Measurements from ENCODE around the gene DBNDD2. TPM values are rescaled to one million over a fixed set of nuclear protein-coding genes. Genes with fewer than 3 reads are reported as not detected.

DBNDD2 gene
- total RNA-seq, 1 donor from 2014 or later, result 18.2 TPM

DNA sequence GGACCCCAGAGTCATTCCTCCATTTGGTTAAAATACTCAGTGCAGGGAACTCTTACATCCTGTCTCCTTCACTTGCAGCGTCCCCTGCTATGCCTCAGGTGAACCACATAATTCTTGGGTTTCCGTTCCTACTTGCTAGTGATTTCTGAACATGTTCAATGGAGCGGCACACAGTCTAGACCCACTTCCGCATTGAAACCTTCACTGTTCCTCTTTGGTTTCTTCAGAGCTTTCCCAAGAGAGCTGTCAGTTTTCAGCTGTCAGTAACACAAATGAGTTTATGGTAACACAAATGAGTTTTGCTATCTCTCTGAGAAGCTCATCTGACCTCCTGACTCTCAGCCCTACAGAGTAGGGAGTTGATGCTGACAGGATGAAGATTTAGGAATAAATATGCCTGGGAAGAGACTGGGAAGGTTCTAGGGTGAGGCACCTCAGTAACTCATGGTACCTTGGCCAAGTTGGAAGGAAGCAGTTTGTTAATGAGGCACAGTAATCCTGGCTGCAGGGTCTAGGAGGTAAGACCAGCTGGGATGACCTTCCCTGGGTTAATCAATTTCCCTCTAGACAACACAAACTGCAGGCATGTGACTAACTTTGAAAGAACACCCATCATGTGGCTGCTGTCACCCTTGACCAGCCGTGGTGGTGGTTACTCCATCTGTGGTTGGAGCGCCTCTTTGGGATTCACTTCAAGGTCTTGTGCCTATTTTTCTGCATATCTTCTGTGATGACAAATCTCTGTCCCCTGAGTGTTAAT, 39.7 kb upstream of the DBNDD2 start:
- DNase-seq (ENCODE audit: low read depth) (no peak), FAIRE-seq (no peak)
- TF ChIP-seq, protein P1, sequence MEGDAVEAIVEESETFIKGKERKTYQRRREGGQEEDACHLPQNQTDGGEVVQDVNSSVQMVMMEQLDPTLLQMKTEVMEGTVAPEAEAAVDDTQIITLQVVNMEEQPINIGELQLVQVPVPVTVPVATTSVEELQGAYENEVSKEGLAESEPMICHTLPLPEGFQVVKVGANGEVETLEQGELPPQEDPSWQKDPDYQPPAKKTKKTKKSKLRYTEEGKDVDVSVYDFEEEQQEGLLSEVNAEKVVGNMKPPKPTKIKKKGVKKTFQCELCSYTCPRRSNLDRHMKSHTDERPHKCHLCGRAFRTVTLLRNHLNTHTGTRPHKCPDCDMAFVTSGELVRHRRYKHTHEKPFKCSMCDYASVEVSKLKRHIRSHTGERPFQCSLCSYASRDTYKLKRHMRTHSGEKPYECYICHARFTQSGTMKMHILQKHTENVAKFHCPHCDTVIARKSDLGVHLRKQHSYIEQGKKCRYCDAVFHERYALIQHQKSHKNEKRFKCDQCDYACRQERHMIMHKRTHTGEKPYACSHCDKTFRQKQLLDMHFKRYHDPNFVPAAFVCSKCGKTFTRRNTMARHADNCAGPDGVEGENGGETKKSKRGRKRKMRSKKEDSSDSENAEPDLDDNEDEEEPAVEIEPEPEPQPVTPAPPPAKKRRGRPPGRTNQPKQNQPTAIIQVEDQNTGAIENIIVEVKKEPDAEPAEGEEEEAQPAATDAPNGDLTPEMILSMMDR (IDR thresholded peaks at IDR 0.05; ENCODE audit: insufficient read depth, low read length, severe bottlenecking), result no peak
- H3K36me3 ChIP-seq (ENCODE audit: control insufficient read depth, insufficient read depth, low read length), result peaks cover 6% of the 10 kb centered on the region
- no peaks in the 10 kb centered on the region for H3K27me3 ChIP-seq (ENCODE audit: control insufficient read depth, insufficient read depth, low read length)
- H3K4me3 ChIP-seq (ENCODE audit: low read depth, low read length), result no peak overlapping the region

DNA sequence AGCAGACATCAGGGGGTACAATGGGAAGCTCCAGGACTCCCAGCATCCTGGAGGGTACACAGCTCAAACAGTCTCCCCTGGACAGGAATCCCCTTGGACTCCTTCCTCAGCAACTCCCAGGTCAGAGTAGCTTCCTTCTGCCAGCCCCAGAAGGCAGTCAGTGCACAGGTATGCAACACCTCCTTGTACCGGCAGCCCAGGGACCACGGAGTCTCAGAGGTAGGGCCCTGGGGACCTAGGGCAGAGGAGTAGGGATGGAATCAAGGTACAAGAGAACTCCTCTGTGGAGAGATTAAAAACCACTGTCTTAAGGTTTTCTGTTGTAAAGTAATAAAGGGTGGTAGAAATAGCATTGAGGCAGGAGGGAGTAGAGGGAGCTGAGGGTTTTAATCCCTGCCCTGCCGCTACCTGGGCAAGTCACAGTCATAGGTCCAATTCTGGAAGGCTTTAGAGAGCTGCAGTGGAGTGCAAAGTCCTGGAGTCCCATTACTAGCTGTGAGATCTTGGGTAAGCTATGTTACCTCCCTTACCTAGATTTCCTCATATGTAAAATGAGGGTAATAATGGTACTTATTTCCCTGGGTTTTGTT, 37.4 kb upstream of the DBNDD2 start:
- DNase-seq (ENCODE audit: low read depth) (no peak), FAIRE-seq (no peak)
- H3K36me3 ChIP-seq (ENCODE audit: control insufficient read depth, insufficient read depth, low read length), result peaks cover 6% of the 10 kb centered on the region
- no peak overlapping the region for H3K4me3 ChIP-seq (ENCODE audit: low read depth, low read length)
- H3K27me3 ChIP-seq (ENCODE audit: control insufficient read depth, insufficient read depth, low read length), result no peaks in the 10 kb centered on the region
- TF ChIP-seq, protein P1 (IDR thresholded peaks at IDR 0.05; ENCODE audit: insufficient read depth, low read length, severe bottlenecking), result no peak

DNA sequence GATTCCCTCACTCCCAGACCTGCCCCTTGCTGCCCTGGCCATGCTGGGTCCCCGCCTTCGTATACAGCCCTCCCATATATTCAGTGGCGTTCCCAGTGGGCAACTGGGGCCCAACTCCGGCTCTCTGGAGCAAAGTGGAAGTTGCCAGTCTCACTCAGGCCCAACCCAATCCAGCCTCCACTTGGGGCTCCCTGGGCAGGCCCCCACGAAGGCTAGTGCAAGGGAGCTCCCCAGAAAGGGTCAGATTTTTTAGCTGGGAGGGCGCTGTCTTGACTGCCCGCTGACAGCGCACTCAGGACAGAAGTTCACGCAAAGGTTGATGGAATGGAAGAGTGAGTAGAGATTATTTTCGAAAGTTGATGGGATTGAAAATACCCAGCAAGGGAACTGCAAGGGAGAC, 35.8 kb upstream of the DBNDD2 start:
- DNase-seq (ENCODE audit: low read depth) (no peak), FAIRE-seq (no peak)
- peaks cover 3% of the 10 kb centered on the region for H3K36me3 ChIP-seq (ENCODE audit: control insufficient read depth, insufficient read depth, low read length)
- TF ChIP-seq, protein P1 (IDR thresholded peaks at IDR 0.05; ENCODE audit: insufficient read depth, low read length, severe bottlenecking), result no peak
- H3K27me3 ChIP-seq (ENCODE audit: control insufficient read depth, insufficient read depth, low read length), result no peaks in the 10 kb centered on the region
- H3K4me3 ChIP-seq (ENCODE audit: low read depth, low read length), result no peak overlapping the region

DNA sequence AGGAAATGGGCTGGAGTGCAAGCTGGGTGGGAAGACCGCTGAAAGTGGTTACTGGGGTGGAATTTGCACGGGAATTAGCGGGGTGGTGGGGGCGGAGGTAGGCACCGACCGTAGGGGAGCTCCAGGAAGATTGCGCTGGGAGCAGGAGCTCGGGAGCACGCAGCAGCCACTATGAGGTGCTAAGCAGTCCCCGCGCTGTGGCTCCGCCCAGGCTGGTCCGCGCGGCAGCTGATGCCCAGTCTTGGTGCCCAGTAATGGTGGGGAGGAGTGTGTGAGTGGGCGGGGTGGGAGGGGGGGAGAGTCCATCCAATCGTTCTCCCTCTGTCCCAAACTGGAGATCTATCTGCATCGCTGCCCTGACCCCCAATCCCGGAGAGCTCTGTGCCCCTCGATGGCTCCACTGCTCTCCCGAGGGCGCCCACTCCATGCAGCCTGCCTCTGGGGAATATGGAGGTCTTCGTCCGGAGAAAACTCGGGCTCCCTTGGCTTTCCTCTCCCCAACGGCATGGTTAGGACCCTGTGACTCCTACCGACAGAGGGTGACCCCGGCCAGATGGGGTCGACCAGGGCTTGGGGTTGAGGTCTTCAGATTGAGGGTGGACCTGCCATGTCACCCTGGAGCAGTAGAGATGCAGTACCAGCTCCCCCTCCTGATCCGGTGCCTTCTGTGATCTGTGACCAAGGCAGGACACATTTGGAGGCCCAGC, 35.3 kb upstream of the DBNDD2 start:
- no peak for DNase-seq (ENCODE audit: low read depth)
- Histone ChIP-seq H3K36me3 (ENCODE audit: control insufficient read depth, insufficient read depth, low read length) (no peaks in the 10 kb centered on the region), H3K27me3 (ENCODE audit: control insufficient read depth, insufficient read depth, low read length) (no peaks in the 10 kb centered on the region), H3K4me3 (ENCODE audit: low read depth, low read length) (no peak overlapping the region)
- FAIRE-seq, result no peak
- TF ChIP-seq, protein P1 (IDR thresholded peaks at IDR 0.05; ENCODE audit: insufficient read depth, low read length, severe bottlenecking), result no peak

DNA sequence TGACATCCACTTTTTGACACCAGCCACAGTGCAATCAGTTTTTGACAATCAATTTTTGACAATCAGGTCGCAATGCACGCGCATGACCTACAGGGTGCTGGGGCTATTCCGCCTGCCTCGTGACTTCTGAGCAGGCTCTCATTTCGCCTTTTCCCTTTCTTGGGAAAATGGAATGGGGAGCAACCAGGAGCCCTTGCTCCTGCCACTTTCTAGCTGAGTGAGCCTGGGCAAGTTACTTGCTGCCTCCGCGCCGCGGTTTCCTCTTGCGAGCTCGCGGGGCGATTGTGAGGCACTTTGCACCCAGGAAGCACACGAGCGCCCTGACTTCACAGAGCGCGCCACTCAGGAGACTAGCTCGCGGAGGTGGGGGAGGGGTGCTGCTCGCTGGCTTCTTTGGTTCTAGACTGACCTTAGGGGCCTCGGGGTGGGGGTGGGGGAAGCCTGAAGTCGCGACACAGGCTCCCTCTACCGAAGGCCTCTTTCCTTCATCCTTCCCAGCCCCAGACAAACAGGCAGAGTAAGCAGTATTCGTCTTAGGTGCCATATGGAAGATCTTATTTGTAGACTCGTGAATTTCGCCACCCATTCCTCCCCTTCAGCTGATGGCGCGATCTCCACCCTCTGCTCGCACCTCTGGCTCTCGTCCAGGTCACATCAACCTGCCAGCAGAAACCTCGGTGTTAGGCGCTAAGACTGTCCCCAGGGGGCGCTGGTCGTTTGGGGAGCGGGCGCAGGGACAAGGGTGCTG, 34.6 kb upstream of the DBNDD2 start:
- H3K27me3 ChIP-seq (ENCODE audit: control insufficient read depth, insufficient read depth, low read length), result no peaks in the 10 kb centered on the region
- DNase-seq (ENCODE audit: low read depth) (peak; percentile 71), FAIRE-seq (no peak)
- TF ChIP-seq, protein P1 (IDR thresholded peaks at IDR 0.05; ENCODE audit: insufficient read depth, low read length, severe bottlenecking), result peak; percentile 95
- no peaks in the 10 kb centered on the region for H3K36me3 ChIP-seq (ENCODE audit: control insufficient read depth, insufficient read depth, low read length)
- H3K4me3 ChIP-seq (ENCODE audit: low read depth, low read length), result peak overlapping the region; percentile 41
